Nephron progenitor cell (in vitro differentiated cells): ENCODE data around the gene SLC9C1.

ENCODE experiments used
- DNase-seq: peaks from one replicate; pipeline ENCODE4 v3.0.0; 2021
- H3K27ac Mint-ChIP-seq: 2 replicates; pipeline ENCODE4 v1.8.0; 2021; ENCODE audit warnings: mild to moderate bottlenecking, moderate library complexity, mixed read lengths
- H3K27me3 Mint-ChIP-seq: 2 replicates; pipeline ENCODE4 v1.8.0; 2021; ENCODE audit warnings: mild to moderate bottlenecking, low read depth, mixed read lengths; ENCODE audit not compliant: poor library complexity
- H3K36me3 Mint-ChIP-seq: 2 replicates; pipeline ENCODE4 v1.8.0; 2021; ENCODE audit warnings: low read depth, mixed read lengths
- H3K4me1 Mint-ChIP-seq: 2 replicates; pipeline ENCODE4 v1.8.0; 2021; ENCODE audit warnings: mixed read lengths
- H3K4me3 Mint-ChIP-seq: 2 replicates; pipeline ENCODE4 v1.8.0; 2021; ENCODE audit warnings: mild to moderate bottlenecking, moderate library complexity, mixed read lengths
- H3K9me3 Mint-ChIP-seq: 2 replicates; pipeline ENCODE4 v1.8.0; 2021; ENCODE audit warnings: mild to moderate bottlenecking, moderate library complexity, mixed read lengths
- TF ChIP-seq, protein P1 (sequence below): fragments of 200-600 bp; sonication (generic); IDR thresholded peaks from 2 replicates; pipeline ENCODE4 v1.5.0; 2021; ENCODE audit warnings: antibody characterized with exemption

SLC9C1 gene

DNA sequence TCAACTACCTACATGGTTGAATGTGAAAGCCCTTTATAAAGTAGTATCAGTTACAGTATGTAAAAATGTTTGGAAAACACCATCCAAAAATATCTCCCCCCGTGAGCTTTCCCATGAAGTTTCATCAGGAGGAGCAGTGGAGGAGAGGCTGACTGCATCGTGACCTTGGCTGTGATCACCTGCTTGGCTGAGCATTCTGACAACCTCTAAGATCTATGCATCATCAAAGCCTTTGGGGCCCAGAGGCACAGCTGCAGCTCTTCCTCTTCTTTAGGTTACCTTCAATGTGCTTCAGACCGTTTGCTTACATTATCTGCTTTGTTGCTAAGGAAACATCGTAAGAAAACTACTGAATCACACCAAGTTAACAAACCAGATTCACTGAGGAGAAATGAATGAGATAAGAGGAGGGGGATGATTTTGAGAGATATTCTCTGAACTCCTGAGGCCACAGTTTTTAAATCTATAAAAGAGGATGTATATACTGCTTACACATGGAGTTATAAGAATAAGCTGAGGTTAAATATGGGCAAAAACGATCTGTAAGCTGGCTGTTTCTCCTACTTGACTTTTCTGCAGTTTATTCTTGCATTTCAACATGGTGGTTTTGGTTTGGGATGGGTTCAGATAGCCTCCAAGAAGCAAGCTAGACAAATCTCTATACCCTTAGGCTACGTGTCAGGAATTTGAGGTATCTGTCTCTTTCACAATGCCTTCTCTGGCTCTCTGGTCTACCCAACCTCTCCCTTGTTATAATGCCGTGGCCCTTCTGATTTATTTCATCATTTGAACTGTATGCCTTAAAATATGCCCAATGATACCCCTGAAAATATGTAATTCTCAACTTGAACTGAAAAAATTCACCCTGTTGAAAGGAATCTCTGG is 164.9 kb downstream of the SLC9C1 start:
- DNase-seq, result no peak
- H3K4me3 Mint-ChIP-seq, result no peak overlapping the region
- H3K36me3 Mint-ChIP-seq, result peaks cover 48% of the 10 kb centered on the region
- H3K27ac Mint-ChIP-seq, result peak overlapping the region; percentile 52
- no peaks in the 10 kb centered on the region for H3K9me3 Mint-ChIP-seq
- H3K4me1 Mint-ChIP-seq, result peaks cover 77% of the 10 kb centered on the region
- no peaks in the 10 kb centered on the region for H3K27me3 Mint-ChIP-seq
- TF ChIP-seq, protein P1, sequence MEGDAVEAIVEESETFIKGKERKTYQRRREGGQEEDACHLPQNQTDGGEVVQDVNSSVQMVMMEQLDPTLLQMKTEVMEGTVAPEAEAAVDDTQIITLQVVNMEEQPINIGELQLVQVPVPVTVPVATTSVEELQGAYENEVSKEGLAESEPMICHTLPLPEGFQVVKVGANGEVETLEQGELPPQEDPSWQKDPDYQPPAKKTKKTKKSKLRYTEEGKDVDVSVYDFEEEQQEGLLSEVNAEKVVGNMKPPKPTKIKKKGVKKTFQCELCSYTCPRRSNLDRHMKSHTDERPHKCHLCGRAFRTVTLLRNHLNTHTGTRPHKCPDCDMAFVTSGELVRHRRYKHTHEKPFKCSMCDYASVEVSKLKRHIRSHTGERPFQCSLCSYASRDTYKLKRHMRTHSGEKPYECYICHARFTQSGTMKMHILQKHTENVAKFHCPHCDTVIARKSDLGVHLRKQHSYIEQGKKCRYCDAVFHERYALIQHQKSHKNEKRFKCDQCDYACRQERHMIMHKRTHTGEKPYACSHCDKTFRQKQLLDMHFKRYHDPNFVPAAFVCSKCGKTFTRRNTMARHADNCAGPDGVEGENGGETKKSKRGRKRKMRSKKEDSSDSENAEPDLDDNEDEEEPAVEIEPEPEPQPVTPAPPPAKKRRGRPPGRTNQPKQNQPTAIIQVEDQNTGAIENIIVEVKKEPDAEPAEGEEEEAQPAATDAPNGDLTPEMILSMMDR, result no peak

DNA sequence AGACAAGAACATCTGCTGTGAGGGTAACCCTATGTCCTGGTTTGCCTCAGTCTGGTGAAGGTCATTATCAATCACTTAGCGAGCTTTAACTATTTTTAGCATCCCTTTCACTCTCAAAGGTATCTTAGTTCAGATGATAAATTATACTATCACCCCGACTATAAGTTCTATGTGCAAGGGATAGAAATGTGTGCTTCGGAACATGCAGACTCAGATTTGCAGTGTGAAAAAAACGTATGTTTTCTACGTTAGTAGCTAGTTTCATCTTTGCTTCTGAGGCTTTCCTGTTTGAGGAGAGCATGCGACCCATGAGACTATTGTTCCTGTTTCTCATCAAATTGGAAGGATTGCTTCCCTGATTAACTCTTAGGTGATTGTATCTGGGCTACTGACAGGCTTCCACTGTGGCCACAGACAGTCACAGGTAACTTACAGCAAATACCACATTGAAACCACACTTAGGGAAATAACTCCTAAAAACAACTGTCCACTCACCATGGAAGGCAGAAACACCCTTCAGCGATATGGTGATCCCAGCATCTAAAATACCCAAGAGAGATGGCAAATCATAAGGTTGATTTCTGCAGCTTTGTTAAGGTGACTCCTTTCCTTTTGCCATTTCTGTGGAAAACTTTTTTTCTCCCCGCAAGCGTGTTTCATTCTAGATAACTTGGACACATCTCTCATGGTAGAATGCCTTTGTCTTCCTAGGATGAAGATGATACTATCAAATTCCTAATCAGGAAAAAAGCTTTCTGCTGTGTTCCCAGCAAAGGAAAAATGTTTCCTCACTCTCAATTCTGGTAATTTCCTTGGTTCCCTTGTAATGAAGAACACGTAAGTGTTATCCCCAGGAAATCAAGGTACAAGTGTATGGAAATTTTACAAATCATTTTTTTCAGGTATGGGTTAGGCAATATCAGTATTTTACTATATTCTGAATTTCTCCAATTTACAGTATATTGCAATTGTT is 166.2 kb downstream of the SLC9C1 start:
- peak overlapping the region; percentile 71 for H3K27ac Mint-ChIP-seq
- DNase-seq, result no peak
- no peaks in the 10 kb centered on the region for H3K27me3 Mint-ChIP-seq
- TF ChIP-seq, protein P1, result no peak
- no peak overlapping the region for H3K4me3 Mint-ChIP-seq
- H3K36me3 Mint-ChIP-seq, result peaks cover 53% of the 10 kb centered on the region
- H3K4me1 Mint-ChIP-seq, result peaks cover 76% of the 10 kb centered on the region
- no peaks in the 10 kb centered on the region for H3K9me3 Mint-ChIP-seq

DNA sequence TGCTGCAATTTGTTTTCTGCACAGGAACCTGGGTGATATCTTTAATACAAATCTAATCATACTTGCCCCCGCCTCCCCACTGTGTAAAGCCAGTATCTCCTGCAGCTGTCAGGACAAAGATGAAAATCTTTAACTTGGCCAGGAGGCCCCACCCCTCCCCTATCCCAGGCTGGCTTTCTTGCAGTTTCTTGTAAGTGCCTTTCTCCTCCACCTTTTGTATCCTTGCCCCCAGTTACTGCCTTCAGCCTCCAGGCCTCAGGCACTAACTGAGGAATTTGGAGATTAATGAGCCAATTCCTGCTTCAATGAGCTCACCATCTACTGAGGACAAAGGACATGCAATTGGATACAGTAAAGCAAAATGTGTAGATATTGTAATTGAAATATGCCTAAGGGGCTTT is 167.5 kb downstream of the SLC9C1 start:
- DNase-seq, result peak; percentile 10
- H3K4me1 Mint-ChIP-seq, result peaks cover 81% of the 10 kb centered on the region
- peaks cover 58% of the 10 kb centered on the region for H3K36me3 Mint-ChIP-seq
- H3K27me3 Mint-ChIP-seq, result no peaks in the 10 kb centered on the region
- peak overlapping the region; percentile 13 for H3K4me3 Mint-ChIP-seq
- H3K27ac Mint-ChIP-seq, result peak overlapping the region; percentile 99
- TF ChIP-seq, protein P1, result no peak
- H3K9me3 Mint-ChIP-seq, result no peaks in the 10 kb centered on the region

DNA sequence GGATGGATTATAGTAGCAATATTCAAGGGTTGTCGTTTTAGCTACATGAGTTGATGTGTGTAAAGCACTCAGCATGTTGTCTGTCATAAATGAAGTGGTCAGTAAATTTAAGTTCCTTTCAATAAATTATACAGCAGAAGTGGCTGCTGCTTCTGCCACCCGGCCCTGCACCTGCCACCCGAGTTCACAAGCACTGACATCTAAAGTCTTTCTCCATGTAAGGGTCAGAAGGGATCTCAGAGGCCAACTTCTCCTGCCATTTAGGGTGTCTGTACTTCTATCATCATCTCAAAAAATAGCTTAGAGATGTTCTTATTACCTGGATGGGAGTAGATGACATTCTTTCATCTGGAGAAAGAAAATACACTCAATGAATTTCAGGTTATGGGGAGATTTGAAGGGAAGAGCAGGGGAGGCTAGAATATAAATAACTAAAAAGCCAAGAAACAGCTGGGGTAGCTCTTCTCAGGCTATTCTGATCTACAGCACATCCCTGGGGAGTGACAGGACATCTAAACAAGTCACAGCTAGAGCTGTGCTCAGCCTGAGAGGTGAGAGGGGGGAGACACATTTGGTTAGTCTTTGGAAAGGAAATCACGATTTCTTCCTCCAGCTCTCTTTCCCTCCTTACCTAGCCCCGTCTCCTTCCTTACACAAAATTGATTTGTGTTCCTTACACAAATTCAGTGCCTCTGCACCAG is 169.0 kb downstream of the SLC9C1 start:
- DNase-seq, result no peak
- Mint-ChIP-seq H3K4me1 (peaks cover 80% of the 10 kb centered on the region), H3K27ac (peak overlapping the region; percentile 99), H3K4me3 (peak overlapping the region; percentile 52), H3K27me3 (no peaks in the 10 kb centered on the region), H3K36me3 (peaks cover 55% of the 10 kb centered on the region), H3K9me3 (no peaks in the 10 kb centered on the region)
- TF ChIP-seq, protein P1, result no peak

DNA sequence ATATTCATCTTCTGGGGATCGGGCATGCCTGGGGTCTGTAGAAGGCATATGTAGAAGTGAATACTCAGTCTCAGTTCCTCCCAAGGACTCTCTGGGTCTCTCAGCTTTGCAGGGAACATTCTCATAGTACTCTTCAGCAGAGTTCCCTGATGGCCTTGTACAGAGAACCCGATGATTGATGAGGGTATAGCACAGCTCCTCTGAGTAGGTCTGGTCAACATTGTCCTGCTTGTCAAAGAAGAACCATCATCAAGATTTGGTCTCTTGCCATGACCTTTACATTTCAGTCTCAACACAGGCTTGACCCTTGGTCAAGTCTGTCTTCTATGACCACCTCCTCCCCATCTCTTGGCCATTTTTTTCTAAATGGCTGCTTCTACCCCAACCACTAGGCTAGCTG is 170.5 kb downstream of the SLC9C1 start:
- DNase-seq, result no peak
- H3K9me3 Mint-ChIP-seq, result no peaks in the 10 kb centered on the region
- peaks cover 81% of the 10 kb centered on the region for H3K4me1 Mint-ChIP-seq
- peak overlapping the region; percentile 97 for H3K27ac Mint-ChIP-seq
- TF ChIP-seq, protein P1, result no peak
- no peak overlapping the region for H3K4me3 Mint-ChIP-seq
- H3K36me3 Mint-ChIP-seq, result peaks cover 55% of the 10 kb centered on the region
- H3K27me3 Mint-ChIP-seq, result no peaks in the 10 kb centered on the region
